ENCODE results near the gene UPB1.
A peak's percentile ranks its signal among the peaks of the same experiment; 100 is the strongest.
"Not testable (repeated sequence)": the region's sequence is repeated elsewhere in the genome, so short reads cannot be mapped to it uniquely, and the experiment has no call there.

UPB1 gene

GRCh38 chr22:24540470-24540869 lies 45.3 kb downstream of the UPB1 start:
- no peak for FAIRE-seq

GRCh38 chr22:24541681-24542515 lies 46.8 kb downstream of the UPB1 start:
- no peak for FAIRE-seq

GRCh38 chr22:24542641-24543040 lies 47.5 kb downstream of the UPB1 start:
- FAIRE-seq = no peak

GRCh38 chr22:24543185-24543601 lies 48.1 kb downstream of the UPB1 start:
- no peak for FAIRE-seq

- FAIRE-seq = no peak
Observed at GRCh38 chr22:24543679-24544243, 48.6 kb downstream of the UPB1 start.

- FAIRE-seq = no peak
Observed at GRCh38 chr22:24548812-24549211, 53.7 kb downstream of the UPB1 start.

- FAIRE-seq = no peak
Observed at GRCh38 chr22:24550028-24550901, 55.1 kb downstream of the UPB1 start.

GRCh38 chr22:24550902-24551435 lies 55.8 kb downstream of the UPB1 start:
- no peak for FAIRE-seq

GRCh38 chr22:24552503-24553286 lies 57.6 kb downstream of the UPB1 start:
- FAIRE-seq = not testable (repeated sequence)

- FAIRE-seq = no peak
Observed at GRCh38 chr22:24553597-24554312, 58.6 kb downstream of the UPB1 start.

- FAIRE-seq = no peak
Observed at GRCh38 chr22:24554313-24555164, 59.4 kb downstream of the UPB1 start, which contains the start of gene GUCD1. TSS of gene GUCD1 (minus strand) at chr22:24555138. CDS start at chr22:24554991, 147 bp downstream.

GRCh38 chr22:24555165-24556039 lies 60.3 kb downstream of the UPB1 start, which contains the start of gene SNRPD3:
TSS of gene SNRPD3 (plus strand) at chr22:24555999. CDS start at chr22:24557675, 1,676 bp downstream.
- FAIRE-seq = peak; percentile 58

GRCh38 chr22:24559471-24559870 lies 64.3 kb downstream of the UPB1 start:
- no peak for FAIRE-seq

- FAIRE-seq = no peak
Observed at GRCh38 chr22:24563246-24563645, 68.1 kb downstream of the UPB1 start.

GRCh38 chr22:24564376-24565058 lies 69.4 kb downstream of the UPB1 start:
- no peak for FAIRE-seq

- no peak for FAIRE-seq
Observed at GRCh38 chr22:24565077-24565476, 69.9 kb downstream of the UPB1 start.

GRCh38 chr22:24566899-24567511 lies 71.9 kb downstream of the UPB1 start:
- FAIRE-seq = no peak

- no peak for FAIRE-seq
Observed at GRCh38 chr22:24567668-24568067, 72.5 kb downstream of the UPB1 start.
